HUDEP-2 (cell line): ENCODE results near the gene HAAO.
"Not testable (repeated sequence)": the region's sequence is repeated elsewhere in the genome, so short reads cannot be mapped to it uniquely, and the experiment has no call there.

ENCODE experiments used
- DNase-seq, 76 experiments: peaks; one replicate each; lab custom pipeline; 2025; ENCODE audit not compliant: unreplicated experiment in 76 of 76; lab: John Stamatoyannopoulos, UW

HAAO gene

GRCh38 chr2:42754021-42754775 lies 38.2 kb downstream of the HAAO start:
- no peak for DNase-seq

- DNase-seq, result no peak
These were observed 39.3 kb downstream of the HAAO start for GRCh38 chr2:42752816-42753813.

- DNase-seq, result no peak
These were observed 40.1 kb downstream of the HAAO start for GRCh38 chr2:42752314-42752713.

- DNase-seq, result no peak
These were observed 43.5 kb downstream of the HAAO start for GRCh38 chr2:42748840-42749239.

GRCh38 chr2:42747422-42747821 lies 45.0 kb downstream of the HAAO start:
- DNase-seq, result no peak

GRCh38 chr2:42744545-42745082 lies 47.8 kb downstream of the HAAO start:
- no peak for DNase-seq

GRCh38 chr2:42743659-42743990 lies 48.8 kb downstream of the HAAO start:
- no peak for DNase-seq

GRCh38 chr2:42742740-42743658 lies 49.4 kb downstream of the HAAO start:
- no peak for DNase-seq

GRCh38 chr2:42741140-42741539 lies 51.2 kb downstream of the HAAO start:
- DNase-seq, result no peak

GRCh38 chr2:42736598-42737322 lies 55.6 kb downstream of the HAAO start:
- DNase-seq, result no peak

GRCh38 chr2:42733852-42734251 lies 58.5 kb downstream of the HAAO start:
- no peak for DNase-seq

- DNase-seq, result not testable (repeated sequence)
These were observed 61.1 kb downstream of the HAAO start for GRCh38 chr2:42731316-42731715.

- DNase-seq, result no peak
These were observed 65.7 kb downstream of the HAAO start for GRCh38 chr2:42726680-42727079.

GRCh38 chr2:42725657-42726056 lies 66.7 kb downstream of the HAAO start:
- no peak for DNase-seq

- DNase-seq, result no peak
These were observed 67.5 kb downstream of the HAAO start for GRCh38 chr2:42724886-42725285.

- DNase-seq, result no peak
These were observed 68.9 kb downstream of the HAAO start for GRCh38 chr2:42723465-42723864.

GRCh38 chr2:42722320-42723190 lies 69.8 kb downstream of the HAAO start:
- DNase-seq, result peak in 12 of 76 experiments; percentile 1 to 28 (median 6)

GRCh38 chr2:42721898-42722297 lies 70.5 kb downstream of the HAAO start:
- DNase-seq, result no peak
